HepG2 (cell line): ENCODE data around the gene MAN2A1. TPM values are rescaled to one million over a fixed set of nuclear protein-coding genes. Genes with fewer than 3 reads are reported as not detected.

Experiments used
- GZF1 ChIP-seq: sonication (generic); formaldehyde crosslinking; IDR thresholded peaks from 2 replicates; pipeline ENCODE4 v1.5.1; 2020; ENCODE audit warnings: mild to moderate bottlenecking, missing genetic modification reagents
- MTF1 ChIP-seq: sonication (generic); formaldehyde crosslinking; IDR thresholded peaks from 2 replicates; pipeline ENCODE4 v1.5.0; 2020; ENCODE audit warnings: missing genetic modification reagents
- PAXIP1 ChIP-seq: sonication (generic); formaldehyde crosslinking; conservative IDR thresholded peaks from 2 replicates; pipeline ENCODE4 v1.4.0; 2020; ENCODE audit warnings: mild to moderate bottlenecking, missing genetic modification reagents, moderate library complexity
- PHF21A ChIP-seq: sonication (generic); formaldehyde crosslinking; IDR thresholded peaks from 2 replicates; pipeline ENCODE4 v1.5.0; 2020; ENCODE audit warnings: mild to moderate bottlenecking, missing genetic modification reagents
- SALL2 ChIP-seq: sonication (generic); formaldehyde crosslinking; IDR thresholded peaks from 2 replicates; pipeline ENCODE4 v1.8.1; 2023; ENCODE audit warnings: mild to moderate bottlenecking, missing genetic modification reagents, inconsistent platforms
- TCF12 ChIP-seq, 2 experiments: fragments of 450-650 bp in 1 of 2; sonication (generic) in 1 of 2; formaldehyde crosslinking in 1 of 2; IDR thresholded peaks; 2 replicates each; pipeline versions ENCODE4 v1.6.1 to v1.8.0; 2017 to 2022; ENCODE audit warnings: antibody characterized with exemption in 1 of 2, mild to moderate bottlenecking in 1 of 2, missing genetic modification reagents in 1 of 2, moderate library complexity in 1 of 2
- USF2 ChIP-seq, 2 experiments: sonication (generic) in 1 of 2; formaldehyde crosslinking in 1 of 2; IDR thresholded peaks; 2 replicates each; pipeline versions ENCODE4 v1.5.1 to v1.6.1; 2011 to 2020; ENCODE audit warnings: borderline replicate concordance in 1 of 2, low read depth in 1 of 2, low read length in 1 of 2, mild to moderate bottlenecking in 1 of 2, missing genetic modification reagents in 1 of 2, moderate library complexity in 1 of 2
- ZNF17 ChIP-seq: sonication (generic); formaldehyde crosslinking; IDR thresholded peaks from 2 replicates; pipeline ENCODE4 v1.5.0; 2020; ENCODE audit warnings: mild to moderate bottlenecking, missing genetic modification reagents
- ZNF251 ChIP-seq: sonication (generic); formaldehyde crosslinking; IDR thresholded peaks from 2 replicates; pipeline ENCODE4 v1.9.0; 2021; ENCODE audit warnings: mild to moderate bottlenecking, missing genetic modification reagents
- ZNF318 ChIP-seq: sonication (generic); formaldehyde crosslinking; IDR thresholded peaks from 2 replicates; pipeline ENCODE4 v1.4.0; 2020; ENCODE audit warnings: mild to moderate bottlenecking, missing genetic modification reagents
- ZNF629 ChIP-seq: sonication (generic); formaldehyde crosslinking; conservative IDR thresholded peaks from 2 replicates; pipeline ENCODE4 v1.5.0; 2020; ENCODE audit warnings: missing genetic modification reagents
- ZNF878 ChIP-seq: sonication (generic); formaldehyde crosslinking; IDR thresholded peaks from 2 replicates; pipeline ENCODE4 v1.8.1; 2023; ENCODE audit warnings: mild to moderate bottlenecking, missing genetic modification reagents, moderate library complexity
- polyA plus RNA-seq, 8 experiments: library from polyadenylated mRNA; depleted of rRNA in 3 of 8; stranded (reverse) in 7 of 8; unstranded in 1 of 8; fragments of >200 nt; fragmentation: Illumina TruSeq in 4 of 8; extraction: Trizol in 4 of 8; gene quantifications; 2 replicates each; pipeline versions ENCODE4 v1.2.1 to v1.2.3, GENCODE V29; 2011 to 2016; ENCODE audit warnings: low read depth in 4 of 8, missing spikeins in 1 of 8, mixed read lengths in 1 of 8; ENCODE audit not compliant: insufficient read depth in 1 of 8
- total RNA-seq, 5 experiments: library from RNA; depleted of rRNA; stranded (reverse); fragments of >200 nt; fragmentation: Illumina TruSeq; extraction: Trizol; gene quantifications; 2 replicates each; pipeline ENCODE4 v1.2.3, GENCODE V29; 2016; ENCODE audit warnings: low read depth in 1 of 5
- TF ChIP-seq, protein P1 (sequence below): sonication (generic); formaldehyde crosslinking; IDR thresholded peaks from 2 replicates; pipeline ENCODE4 v1.5.0; 2020; ENCODE audit warnings: missing genetic modification reagents, mild to moderate bottlenecking, borderline replicate concordance

The MAN2A1 gene
- total and polyA plus RNA-seq, 2 of the 13 experiments (the other 11 are each of a cell fraction or from before 2014, with no cell fraction given), result 56.2 to 80.5 TPM

- TF ChIP-seq PAXIP1 (peak; percentile 48), ZNF17 (CRISPR knock-in tag) (no peak), TCF12 (IDR thresholded peaks at IDR 0.05) (no peak), TCF12 (CRISPR knock-in tag; IDR thresholded peaks at IDR 0.05) (0 out of 2 replicates have a peak, but pooled peaks have one; percentile 16), ZNF878 (CRISPR knock-in tag) (no peak), MTF1 (CRISPR knock-in tag) (no peak), ZNF318 (CRISPR knock-in tag) (no peak), GZF1 (CRISPR knock-in tag) (no peak), USF2 (IDR thresholded peaks at IDR 0.05; ENCODE audit: low read depth, low read length) (no peak), USF2 (CRISPR knock-in tag; IDR thresholded peaks at IDR 0.05; ENCODE audit: borderline replicate concordance) (no peak), ZNF629 (CRISPR knock-in tag) (no peak; the same call in 1 of the 2 replicates), ZNF251 (CRISPR knock-in tag) (no peak), PHF21A (peak; percentile 45), SALL2 (CRISPR knock-in tag) (peak; percentile 55; the same call in 1 of the 2 replicates)
- TF ChIP-seq, protein P1, sequence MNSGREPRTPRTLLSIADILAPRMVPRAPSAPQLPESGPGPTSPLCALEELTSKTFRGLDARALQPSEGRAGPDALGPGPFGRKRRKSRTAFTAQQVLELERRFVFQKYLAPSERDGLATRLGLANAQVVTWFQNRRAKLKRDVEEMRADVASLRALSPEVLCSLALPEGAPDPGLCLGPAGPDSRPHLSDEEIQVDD (CRISPR knock-in tag), result no peak
These were observed 572 bp upstream of the MAN2A1 start (continued) for GRCh38 chr5:109688970-109689739.
